CD8-positive, alpha-beta memory T cell (primary cell): ENCODE results near the gene CRABP2. TPM values are rescaled to one million over a fixed set of nuclear protein-coding genes. Genes with fewer than 3 reads are reported as not detected.

Experiments used
- CTCF ChIA-PET: fragments of 350-600 bp; sonication (Branson Sonifier 250); formaldehyde crosslinking; loops from one replicate; lab custom pipeline; 2021; ENCODE audit warnings: antibody characterized with exemption; lab: Charles Lee
- POLR2A ChIA-PET: fragments of 350-600 bp; sonication (Branson Sonifier 250); formaldehyde crosslinking; loops from one replicate; lab custom pipeline; 2021; ENCODE audit warnings: antibody characterized with exemption; lab: Charles Lee
- DNase-seq, 5 donors: peaks; one replicate each; pipeline versions ENCODE4 v3.0.0 to v3.0.0-alpha.2; 2020 to 2022; ENCODE audit warnings: mixed read lengths in 1 of 5
- H3K27ac ChIP-seq: one replicate; pipeline ENCODE4 v1.7.0; 2013; ENCODE audit warnings: low read depth, mild to moderate bottlenecking, low read length, moderate library complexity
- H3K27me3 ChIP-seq: 2 replicates; pipeline ENCODE4 v1.7.0; 2013; ENCODE audit warnings: low read length, mild to moderate bottlenecking; ENCODE audit not compliant: insufficient read depth, poor library complexity, severe bottlenecking
- H3K36me3 ChIP-seq: 2 replicates; pipeline ENCODE4 v1.7.0; 2013; ENCODE audit warnings: mild to moderate bottlenecking, low read length, moderate library complexity; ENCODE audit not compliant: insufficient read depth
- H3K4me1 ChIP-seq: 2 replicates; pipeline ENCODE4 v1.7.0; 2013; ENCODE audit warnings: mild to moderate bottlenecking, low read length, moderate library complexity; ENCODE audit not compliant: insufficient read depth
- H3K4me3 ChIP-seq: 2 replicates; pipeline ENCODE4 v1.7.0; 2013; ENCODE audit warnings: mild to moderate bottlenecking, low read length
- H3K9me3 ChIP-seq: 2 replicates; pipeline ENCODE4 v1.7.0; 2013; ENCODE audit warnings: mild to moderate bottlenecking, low read length
- H3K27ac Mint-ChIP-seq, 8 donors: one replicate each; pipeline ENCODE4 v1.8.0; 2020 to 2021; ENCODE audit warnings: mixed read lengths in 8 of 8, mild to moderate bottlenecking in 6 of 8, inconsistent platforms in 3 of 8, moderate library complexity in 3 of 8
- H3K27me3 Mint-ChIP-seq, 2 donors: one replicate each; pipeline ENCODE4 v1.8.0; 2020 to 2021; ENCODE audit warnings: mixed read lengths in 2 of 2, mild to moderate bottlenecking in 1 of 2, moderate library complexity in 1 of 2
- H3K36me3 Mint-ChIP-seq, 3 donors: one replicate each; pipeline ENCODE4 v1.8.0; 2020 to 2021; ENCODE audit warnings: mixed read lengths in 3 of 3, inconsistent platforms in 1 of 3, mild to moderate bottlenecking in 1 of 3
- H3K4me1 Mint-ChIP-seq, 3 donors: one replicate each; pipeline ENCODE4 v1.8.0; 2020 to 2021; ENCODE audit warnings: mixed read lengths in 3 of 3, inconsistent platforms in 1 of 3, mild to moderate bottlenecking in 1 of 3
- H3K4me3 Mint-ChIP-seq, 7 donors: one replicate each; pipeline ENCODE4 v1.8.0; 2020 to 2021; ENCODE audit warnings: mixed read lengths in 7 of 7, mild to moderate bottlenecking in 6 of 7, moderate library complexity in 4 of 7, inconsistent platforms in 2 of 7
- H3K9me3 Mint-ChIP-seq, 5 donors: one replicate each; pipeline ENCODE4 v1.8.0; 2020 to 2022; ENCODE audit warnings: mixed read lengths in 5 of 5, mild to moderate bottlenecking in 3 of 5, moderate library complexity in 2 of 5, inconsistent platforms in 1 of 5
- polyA plus RNA-seq: library from polyadenylated mRNA; unstranded; fragments of 300-500 nt; fragmentation: Illumina TruSeq; gene quantifications from one replicate; pipeline ENCODE4 v1.2.3, GENCODE V29; 2021
- total RNA-seq, 2 experiments: library from RNA; stranded (reverse); gene quantifications; one replicate each; pipeline ENCODE4 v1.2.3, GENCODE V29; 2021

The CRABP2 gene
- total and polyA plus RNA-seq, 3 experiments from 2014 or later, result 0.66 to 0.71 TPM; not detected in 1

GRCh38 chr1:156659661-156659987 is 45.8 kb downstream of the CRABP2 start:
- Histone ChIP-seq H3K4me3 (peak overlapping the region; percentile 36), H3K27me3 (peaks cover 26% of the 10 kb centered on the region), H3K36me3 (no peaks in the 10 kb centered on the region), H3K27ac (peak overlapping the region; percentile 27), H3K9me3 (no peaks in the 10 kb centered on the region), H3K4me1 (peaks cover 58% of the 10 kb centered on the region)
- DNase-seq, result no peak
- ChIA-PET POLR2A (no interaction called here), CTCF (interaction anchor here (0.7 to 7.6 kb wide), 16 partner anchors 10 to 1549 kb away, joined by 3 to 93 read pairs (median 3); partner anchors contain the start of gene NES)
- Mint-ChIP-seq H3K4me1 (peaks cover 35 to 60% (median 44%) of the 10 kb centered on the region in 3 donors), H3K27me3 (peaks cover 18 to 29% of the 10 kb centered on the region in 2 donors), H3K9me3 (no peaks in the 10 kb centered on the region), H3K36me3 (no peaks in the 10 kb centered on the region), H3K27ac (peak overlapping the region in 6 of 8 donors; percentile 18 to 86 (median 64)), H3K4me3 (peak overlapping the region; percentile 16 to 75 (median 60))

- Histone ChIP-seq H3K27me3 (peaks cover 26% of the 10 kb centered on the region), H3K4me3 (peak overlapping the region; percentile 36), H3K9me3 (no peaks in the 10 kb centered on the region), H3K4me1 (peaks cover 58% of the 10 kb centered on the region), H3K27ac (peak overlapping the region; percentile 27), H3K36me3 (no peaks in the 10 kb centered on the region)
- H3K27me3 Mint-ChIP-seq, result peaks cover 24 to 35% of the 10 kb centered on the region in 2 donors
- POLR2A ChIA-PET, result no interaction called here
- H3K9me3 Mint-ChIP-seq, result no peaks in the 10 kb centered on the region
- H3K27ac Mint-ChIP-seq, result peak overlapping the region in 2 of 8 donors; percentile 76 to 86
- H3K36me3 Mint-ChIP-seq, result no peaks in the 10 kb centered on the region
- H3K4me1 Mint-ChIP-seq, result peaks cover 35 to 60% (median 44%) of the 10 kb centered on the region in 3 donors
- no peak for DNase-seq
- CTCF ChIA-PET, result interaction anchor here (0.7 to 7.6 kb wide), 21 partner anchors 9 to 1548 kb away, joined by 3 to 93 read pairs (median 4); partner anchors contain the start of genes CRABP2 and NES
- H3K4me3 Mint-ChIP-seq, result peak overlapping the region in 5 of 7 donors; percentile 16 to 87 (median 62)
These were observed 46.3 kb downstream of the CRABP2 start for GRCh38 chr1:156658945-156659574.

- H3K4me1 ChIP-seq, result peaks cover 58% of the 10 kb centered on the region
- ChIA-PET CTCF (interaction anchor here (0.9 to 7.6 kb wide), 10 partner anchors 9 to 272 kb away, joined by 3 to 93 read pairs (median 4); partner anchors contain the start of genes BCAN and CRABP2), POLR2A (interaction anchor here (0.9 kb wide), 1 partner anchor 67 kb away, joined by 3 read pairs; the partner anchor contains the start of gene NAXE)
- H3K27ac ChIP-seq, result no peak overlapping the region
- Mint-ChIP-seq H3K4me3 (peak overlapping the region in 3 of 7 donors; percentile 17 to 87 (median 58)), H3K9me3 (no peaks in the 10 kb centered on the region), H3K4me1 (peaks cover 35 to 60% (median 44%) of the 10 kb centered on the region in 3 donors), H3K27ac (no peak overlapping the region), H3K27me3 (peaks cover 26 to 40% of the 10 kb centered on the region in 2 donors), H3K36me3 (peaks cover 0 to 4% (median 0%) of the 10 kb centered on the region in 3 donors)
- no peaks in the 10 kb centered on the region for H3K36me3 ChIP-seq
- H3K9me3 ChIP-seq, result no peaks in the 10 kb centered on the region
- no peak overlapping the region for H3K4me3 ChIP-seq
- peaks cover 26% of the 10 kb centered on the region for H3K27me3 ChIP-seq
- DNase-seq, result no peak
These were observed 46.9 kb downstream of the CRABP2 start for GRCh38 chr1:156658496-156658895.

- Mint-ChIP-seq H3K9me3 (no peaks in the 10 kb centered on the region), H3K27me3 (peaks cover 32 to 47% of the 10 kb centered on the region in 2 donors)
- POLR2A ChIA-PET, result interaction anchor here (0.9 kb wide), 1 partner anchor 67 kb away, joined by 3 read pairs; the partner anchor contains the start of gene NAXE
These were observed 47.6 kb downstream of the CRABP2 start for GRCh38 chr1:156657741-156658319.

GRCh38 chr1:156656806-156657740 is 48.3 kb downstream of the CRABP2 start:
- Histone ChIP-seq H3K4me3 (peak overlapping the region; percentile 61), H3K4me1 (peaks cover 56% of the 10 kb centered on the region), H3K27ac (peak overlapping the region; percentile 14), H3K36me3 (no peaks in the 10 kb centered on the region), H3K9me3 (no peaks in the 10 kb centered on the region), H3K27me3 (peaks cover 31% of the 10 kb centered on the region)
- Mint-ChIP-seq H3K36me3 (peaks cover 0 to 8% (median 2%) of the 10 kb centered on the region in 3 donors), H3K9me3 (no peaks in the 10 kb centered on the region), H3K27ac (peak overlapping the region in 5 of 8 donors; percentile 28 to 83 (median 70)), H3K4me3 (peak overlapping the region; percentile 28 to 92 (median 80)), H3K27me3 (peaks cover 35 to 53% of the 10 kb centered on the region in 2 donors), H3K4me1 (peaks cover 35 to 58% (median 43%) of the 10 kb centered on the region in 3 donors)
- peak; percentile 59 to 75 (median 67) for DNase-seq
- CTCF ChIA-PET, result interaction anchor here (0.9 to 7.6 kb wide), 11 partner anchors 8 to 271 kb away, joined by 3 to 93 read pairs (median 4); partner anchors contain the start of genes BCAN, CRABP2 and NES
- POLR2A ChIA-PET, result interaction anchor here (0.9 kb wide), 1 partner anchor 66 kb away, joined by 3 read pairs; the partner anchor contains the start of gene NAXE

More at GRCh38 chr1:156657741-156658319, 47.6 kb downstream of the CRABP2 start:
- peak overlapping the region; percentile 28 to 92 (median 80) for H3K4me3 Mint-ChIP-seq
- peak overlapping the region; percentile 14 for H3K27ac ChIP-seq
- H3K4me1 ChIP-seq, result peaks cover 58% of the 10 kb centered on the region
- CTCF ChIA-PET, result interaction anchor here (0.9 to 7.6 kb wide), 11 partner anchors 9 to 272 kb away, joined by 3 to 93 read pairs (median 4); partner anchors contain the start of genes BCAN, CRABP2 and NES
- DNase-seq, result peak in 1 of 5 donors; percentile 41
- no peaks in the 10 kb centered on the region for H3K36me3 ChIP-seq
- H3K9me3 ChIP-seq, result no peaks in the 10 kb centered on the region
- H3K4me3 ChIP-seq, result peak overlapping the region; percentile 61
- H3K4me1 Mint-ChIP-seq, result peaks cover 35 to 60% (median 44%) of the 10 kb centered on the region in 3 donors
- peaks cover 0 to 8% (median 2%) of the 10 kb centered on the region in 3 donors for H3K36me3 Mint-ChIP-seq
- peak overlapping the region in 6 of 8 donors; percentile 28 to 95 (median 71) for H3K27ac Mint-ChIP-seq
- H3K27me3 ChIP-seq, result peaks cover 26% of the 10 kb centered on the region

- ChIA-PET POLR2A (no interaction called here), CTCF (interaction anchor here (1.1 to 7.6 kb wide), 3 partner anchors 30 to 290 kb away, joined by 3 to 93 read pairs (median 3); no protein-coding TSS in a partner anchor)
- Mint-ChIP-seq H3K36me3 (peaks cover 0 to 8% (median 2%) of the 10 kb centered on the region in 3 donors), H3K27me3 (peaks cover 41 to 61% of the 10 kb centered on the region in 2 donors), H3K4me1 (peaks cover 28 to 48% (median 36%) of the 10 kb centered on the region in 3 donors), H3K27ac (peak overlapping the region in 2 of 8 donors; percentile 37 to 83), H3K4me3 (peak overlapping the region in 4 of 7 donors; percentile 20 to 80 (median 79)), H3K9me3 (no peaks in the 10 kb centered on the region)
- Histone ChIP-seq H3K36me3 (no peaks in the 10 kb centered on the region), H3K9me3 (no peaks in the 10 kb centered on the region), H3K27ac (no peak overlapping the region), H3K4me3 (no peak overlapping the region), H3K27me3 (peaks cover 34% of the 10 kb centered on the region), H3K4me1 (peaks cover 45% of the 10 kb centered on the region)
- DNase-seq, result peak in 1 of 5 donors; percentile 42
These were observed 49.4 kb downstream of the CRABP2 start for GRCh38 chr1:156655904-156656516.
